B cell (primary cell): ENCODE measurements around the gene SPG7.

Experiments
- EZH2 ChIP-seq: IDR thresholded peaks from 2 replicates; pipeline ENCODE4 v1.6.1; 2012; ENCODE audit warnings: borderline replicate concordance, low read depth, mild to moderate bottlenecking, moderate library complexity, low read length; ENCODE audit not compliant: insufficient read depth, poor library complexity, severe bottlenecking
- TF ChIP-seq, protein P1 (sequence below): fragments of 200-600 bp; IDR thresholded peaks from one replicate; pipeline ENCODE4 v1.8.0; 2022; ENCODE audit warnings: antibody characterized with exemption, mild to moderate bottlenecking

GRCh38 chr16:89491974-89492687 is 16.1 kb upstream of the SPG7 start:
- TF ChIP-seq, protein P1, sequence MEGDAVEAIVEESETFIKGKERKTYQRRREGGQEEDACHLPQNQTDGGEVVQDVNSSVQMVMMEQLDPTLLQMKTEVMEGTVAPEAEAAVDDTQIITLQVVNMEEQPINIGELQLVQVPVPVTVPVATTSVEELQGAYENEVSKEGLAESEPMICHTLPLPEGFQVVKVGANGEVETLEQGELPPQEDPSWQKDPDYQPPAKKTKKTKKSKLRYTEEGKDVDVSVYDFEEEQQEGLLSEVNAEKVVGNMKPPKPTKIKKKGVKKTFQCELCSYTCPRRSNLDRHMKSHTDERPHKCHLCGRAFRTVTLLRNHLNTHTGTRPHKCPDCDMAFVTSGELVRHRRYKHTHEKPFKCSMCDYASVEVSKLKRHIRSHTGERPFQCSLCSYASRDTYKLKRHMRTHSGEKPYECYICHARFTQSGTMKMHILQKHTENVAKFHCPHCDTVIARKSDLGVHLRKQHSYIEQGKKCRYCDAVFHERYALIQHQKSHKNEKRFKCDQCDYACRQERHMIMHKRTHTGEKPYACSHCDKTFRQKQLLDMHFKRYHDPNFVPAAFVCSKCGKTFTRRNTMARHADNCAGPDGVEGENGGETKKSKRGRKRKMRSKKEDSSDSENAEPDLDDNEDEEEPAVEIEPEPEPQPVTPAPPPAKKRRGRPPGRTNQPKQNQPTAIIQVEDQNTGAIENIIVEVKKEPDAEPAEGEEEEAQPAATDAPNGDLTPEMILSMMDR: no peak
- no peak for TF ChIP-seq EZH2
